ENCODE measurements around the gene OLFM1. TPM values are rescaled to one million over a fixed set of nuclear protein-coding genes. Genes with fewer than 3 reads are reported as not detected.
A peak's percentile ranks its signal among the peaks of the same experiment; 100 is the strongest.
"Not testable (repeated sequence)": the region's sequence is repeated elsewhere in the genome, so short reads cannot be mapped to it uniquely, and the experiment has no call there.

OLFM1 gene
- total RNA-seq, 1 donor from 2014 or later, result 47.8 TPM

DNA sequence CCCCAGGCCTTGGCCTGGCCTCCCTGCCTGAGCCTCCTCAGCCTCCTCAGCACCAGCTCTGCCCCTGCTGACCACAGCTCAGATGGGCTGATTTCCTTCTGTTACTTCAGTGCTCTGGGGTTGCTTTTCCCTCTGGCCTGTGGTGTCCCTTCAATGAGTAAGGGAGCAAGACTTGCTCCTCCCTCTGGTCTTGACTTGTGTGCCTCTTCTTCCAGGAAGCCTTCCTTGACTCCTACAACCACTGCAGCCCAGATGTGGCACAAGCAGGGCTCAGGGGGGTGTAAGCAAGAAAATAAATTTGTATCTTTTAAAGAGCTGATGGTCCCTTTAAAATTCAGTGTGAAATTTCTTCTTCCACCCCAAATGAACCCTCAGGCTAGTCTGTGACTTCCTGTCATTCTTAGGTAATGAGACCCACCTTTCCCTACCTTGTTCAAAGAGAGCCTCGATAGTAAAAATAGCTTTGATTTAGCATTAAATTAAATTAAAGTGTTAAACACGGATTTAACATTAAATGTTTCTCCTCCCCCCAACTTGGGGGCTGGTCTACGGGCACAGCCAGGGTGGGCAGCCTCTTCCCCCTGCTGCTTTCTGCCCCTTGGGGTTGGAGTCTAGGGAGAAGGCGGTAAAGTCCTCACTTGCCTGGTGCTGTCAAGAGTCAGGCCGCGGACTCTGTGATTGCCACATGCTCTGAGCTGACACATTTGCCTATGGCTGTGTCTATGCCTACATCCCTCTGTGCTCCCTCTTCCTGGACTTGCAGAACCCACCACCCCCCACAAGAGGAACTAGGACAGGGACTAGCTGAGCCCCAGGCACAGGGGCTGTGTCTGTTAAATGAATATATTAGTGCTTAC lies 64.5 kb downstream of the OLFM1 start:
- no peak for DNase-seq (ENCODE audit: low spot score)

- no peak for DNase-seq (ENCODE audit: low spot score)
These were observed 65.3 kb downstream of the OLFM1 start for GRCh38 chr9:135152614-135153334.

DNA sequence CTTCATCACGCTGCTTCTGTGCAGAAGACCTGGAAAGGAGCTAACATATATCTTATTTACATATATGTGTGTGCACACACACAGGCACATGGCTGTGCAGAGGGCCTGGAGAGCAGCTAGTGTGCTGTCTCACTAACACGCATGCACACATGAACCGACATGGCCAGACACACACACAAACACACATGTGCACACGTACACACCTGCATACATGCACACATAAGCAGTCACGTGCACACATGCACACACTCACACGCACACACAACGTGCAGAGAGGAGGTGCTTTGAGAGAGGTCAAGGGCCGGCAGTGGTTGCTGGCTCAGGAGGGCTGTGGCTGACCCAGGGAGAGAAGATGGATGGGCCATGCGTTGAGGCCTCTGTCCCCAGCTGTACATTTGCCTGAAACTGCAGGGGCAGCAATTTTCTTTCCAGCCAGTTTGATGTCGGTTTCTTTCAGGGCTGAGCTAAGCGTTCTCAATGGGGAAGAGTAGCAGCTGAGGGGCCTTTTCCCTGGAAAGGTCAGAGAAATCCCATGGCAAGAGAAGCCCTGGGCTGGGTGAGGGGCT lies 66.7 kb downstream of the OLFM1 start:
- no peak for DNase-seq (ENCODE audit: low spot score)

- no peak for DNase-seq (ENCODE audit: low spot score)
These were observed 67.9 kb downstream of the OLFM1 start for GRCh38 chr9:135155396-135155795.

DNA sequence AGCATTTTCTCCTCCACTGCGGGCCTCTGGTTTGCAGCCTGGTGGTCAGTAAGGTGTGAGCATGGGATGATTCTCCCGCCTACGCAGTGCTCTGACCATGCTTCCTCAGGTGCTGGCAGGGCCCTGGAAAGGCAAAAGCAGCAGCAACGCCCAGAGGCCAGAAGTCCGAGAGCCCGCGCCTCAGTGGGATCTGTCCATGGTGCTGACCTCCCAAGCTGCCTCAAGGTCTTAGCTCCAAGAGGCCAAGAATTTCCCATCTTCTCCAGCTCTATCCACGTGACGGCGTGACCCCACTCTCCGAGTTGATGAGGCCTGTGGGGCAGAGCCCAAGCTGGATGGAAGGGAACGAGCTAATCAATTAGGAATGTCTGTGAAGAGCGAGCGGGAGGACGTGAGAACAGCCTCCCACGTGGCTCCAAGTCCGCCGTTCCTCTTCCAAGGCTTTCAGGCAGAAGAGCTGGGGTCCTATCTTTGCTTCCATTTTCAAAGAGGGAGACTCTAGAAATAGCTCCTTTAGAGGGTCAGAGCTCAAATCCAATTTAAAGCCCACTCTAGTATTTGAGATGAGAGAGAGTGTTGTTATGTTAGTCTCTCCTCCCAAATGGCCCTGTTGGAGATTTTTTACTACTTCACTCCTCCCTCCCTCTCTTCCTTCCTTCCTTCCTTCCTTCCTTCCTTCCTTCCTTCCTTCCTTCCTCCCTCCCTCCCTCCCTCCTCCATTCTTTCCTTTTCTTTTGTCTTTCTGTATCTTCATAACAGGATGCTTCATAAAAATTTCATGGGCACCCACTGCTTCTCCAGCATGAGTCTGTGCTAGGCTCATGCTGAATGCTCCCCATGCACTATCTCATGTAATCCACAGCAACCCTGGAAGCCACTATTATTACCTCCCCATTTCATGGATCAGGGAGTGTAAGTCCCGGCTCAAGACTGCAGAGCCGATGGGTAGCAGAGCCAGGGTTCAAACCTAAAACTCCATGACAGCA lies 69.3 kb downstream of the OLFM1 start:
- peak; percentile 50 for DNase-seq (ENCODE audit: low spot score)

- DNase-seq (ENCODE audit: low spot score), result no peak
These were observed 70.5 kb downstream of the OLFM1 start for GRCh38 chr9:135157856-135158563.

- no peak for DNase-seq (ENCODE audit: low spot score)
These were observed 71.1 kb downstream of the OLFM1 start for GRCh38 chr9:135158564-135158937.

DNA sequence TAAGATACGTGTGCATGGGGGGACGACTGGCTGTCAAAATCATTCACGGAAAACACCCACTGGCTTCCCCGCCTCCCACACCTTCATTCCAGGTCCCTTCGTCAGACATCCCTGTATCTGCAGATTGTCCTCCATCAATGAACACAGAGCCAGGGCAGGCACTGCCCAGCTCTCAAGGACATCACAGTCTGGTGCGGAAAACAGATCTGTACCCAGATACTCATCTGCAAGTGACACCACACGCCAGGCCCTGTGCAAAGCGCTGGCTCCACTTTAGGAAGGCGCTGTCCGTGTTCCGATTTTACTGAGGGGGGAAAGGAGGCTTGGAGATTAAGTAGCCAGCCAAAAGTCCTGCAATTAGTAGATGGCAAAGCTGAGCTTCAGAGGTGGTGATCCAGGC lies 72.3 kb downstream of the OLFM1 start:
- DNase-seq (ENCODE audit: low spot score), result no peak

- DNase-seq (ENCODE audit: low spot score), result no peak
These were observed 73.4 kb downstream of the OLFM1 start for GRCh38 chr9:135160862-135161261.

DNA sequence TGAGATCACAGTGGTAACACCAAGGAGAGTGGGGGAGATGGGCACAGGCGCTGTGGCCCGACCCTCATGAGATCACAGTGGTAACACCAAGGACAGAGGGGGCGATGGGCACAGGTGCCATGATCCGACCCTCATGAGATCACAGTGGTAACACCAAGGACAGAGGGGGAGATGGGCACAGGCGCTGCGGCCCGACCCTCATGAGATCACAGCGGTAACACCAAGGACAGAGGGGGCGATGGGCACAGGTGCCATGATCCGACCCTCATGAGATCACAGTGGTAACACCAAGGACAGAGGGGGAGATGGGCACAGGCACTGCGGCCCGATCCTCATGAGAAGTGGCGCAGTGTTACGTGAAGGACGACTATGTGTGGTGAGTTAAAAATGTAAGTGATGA lies 75.1 kb downstream of the OLFM1 start:
- not testable (repeated sequence) for DNase-seq (ENCODE audit: low spot score)

GRCh38 chr9:135163023-135163780 lies 75.7 kb downstream of the OLFM1 start:
- DNase-seq (ENCODE audit: low spot score), result no peak

DNA sequence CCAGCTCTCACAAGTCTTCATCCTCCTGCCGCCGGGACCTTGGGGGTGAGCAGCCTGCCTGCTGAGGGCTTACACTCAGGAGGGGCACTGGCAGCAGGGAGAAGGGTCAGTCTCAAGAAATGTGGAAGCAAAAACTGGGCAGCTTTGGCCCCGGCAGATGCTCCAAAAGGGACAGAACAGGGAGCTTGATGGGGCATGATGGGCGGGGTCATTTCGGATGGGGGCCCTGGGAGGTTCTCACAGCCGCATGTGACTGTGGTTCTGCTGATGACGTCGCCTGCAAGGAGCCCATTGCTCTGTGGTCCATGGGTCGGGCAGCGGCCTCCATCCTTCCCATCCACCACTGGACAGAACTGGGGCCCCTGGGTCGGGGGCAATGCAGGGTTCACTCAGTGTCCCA lies 76.6 kb downstream of the OLFM1 start:
- no peak for DNase-seq (ENCODE audit: low spot score)

DNA sequence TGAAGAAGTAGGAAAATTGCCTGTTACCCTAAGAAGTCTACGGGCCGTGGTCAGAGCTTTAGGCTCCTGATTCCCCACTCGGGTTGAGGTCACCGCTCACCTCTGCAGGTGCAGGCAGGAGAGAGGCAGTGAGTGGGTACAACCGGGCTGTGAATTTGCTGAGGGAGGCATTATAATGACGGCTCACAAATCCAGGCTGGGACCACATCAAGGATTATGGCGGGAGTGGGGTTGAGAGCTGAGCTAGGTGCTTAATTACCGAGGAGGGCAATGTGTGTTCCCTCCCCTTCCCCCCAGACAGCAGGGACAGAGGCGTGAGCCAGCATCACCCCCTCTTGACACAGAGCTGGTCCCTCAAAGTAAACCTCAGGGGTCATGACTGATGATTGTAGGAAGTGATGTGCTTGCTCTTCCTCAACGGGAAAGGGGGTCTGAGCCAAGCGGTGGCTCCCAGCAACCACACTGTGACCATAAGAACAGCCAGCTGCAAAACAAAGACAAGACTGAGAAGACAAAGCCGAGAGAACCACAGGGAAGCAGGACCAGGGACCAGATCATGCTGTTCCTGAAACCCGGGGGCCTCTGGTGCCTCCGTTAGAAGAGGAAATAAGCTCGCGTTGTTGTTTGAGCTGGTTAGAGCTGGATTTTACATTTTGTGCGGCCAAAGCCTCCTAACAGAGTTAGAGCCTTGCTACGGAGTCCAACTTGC lies 77.7 kb downstream of the OLFM1 start:
- no peak for DNase-seq (ENCODE audit: low spot score)

- no peak for DNase-seq (ENCODE audit: low spot score)
These were observed 78.5 kb downstream of the OLFM1 start for GRCh38 chr9:135165756-135166519.

DNA sequence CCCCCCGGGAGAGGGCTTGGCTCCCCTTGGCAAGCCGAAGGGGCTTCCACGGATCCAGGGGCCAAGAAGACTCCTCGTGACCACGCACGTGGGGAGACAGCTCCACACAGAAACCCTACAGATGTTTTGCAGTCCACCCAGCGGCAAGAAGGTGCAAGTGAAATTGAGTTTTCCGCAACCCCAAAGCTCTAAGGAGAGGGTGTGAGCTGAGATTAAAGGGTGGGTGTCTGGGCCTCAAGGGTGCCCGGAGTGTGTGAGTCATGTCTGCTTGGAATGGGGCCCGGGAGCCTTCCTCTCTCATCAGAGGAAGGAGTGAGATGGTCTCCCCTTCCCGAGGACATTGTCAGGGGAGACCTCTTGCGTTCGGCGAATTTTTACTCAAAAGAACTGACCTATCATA lies 79.1 kb downstream of the OLFM1 start:
- no peak for DNase-seq (ENCODE audit: low spot score)

GRCh38 chr9:135167356-135167755 lies 79.9 kb downstream of the OLFM1 start:
- DNase-seq (ENCODE audit: low spot score), result no peak

DNA sequence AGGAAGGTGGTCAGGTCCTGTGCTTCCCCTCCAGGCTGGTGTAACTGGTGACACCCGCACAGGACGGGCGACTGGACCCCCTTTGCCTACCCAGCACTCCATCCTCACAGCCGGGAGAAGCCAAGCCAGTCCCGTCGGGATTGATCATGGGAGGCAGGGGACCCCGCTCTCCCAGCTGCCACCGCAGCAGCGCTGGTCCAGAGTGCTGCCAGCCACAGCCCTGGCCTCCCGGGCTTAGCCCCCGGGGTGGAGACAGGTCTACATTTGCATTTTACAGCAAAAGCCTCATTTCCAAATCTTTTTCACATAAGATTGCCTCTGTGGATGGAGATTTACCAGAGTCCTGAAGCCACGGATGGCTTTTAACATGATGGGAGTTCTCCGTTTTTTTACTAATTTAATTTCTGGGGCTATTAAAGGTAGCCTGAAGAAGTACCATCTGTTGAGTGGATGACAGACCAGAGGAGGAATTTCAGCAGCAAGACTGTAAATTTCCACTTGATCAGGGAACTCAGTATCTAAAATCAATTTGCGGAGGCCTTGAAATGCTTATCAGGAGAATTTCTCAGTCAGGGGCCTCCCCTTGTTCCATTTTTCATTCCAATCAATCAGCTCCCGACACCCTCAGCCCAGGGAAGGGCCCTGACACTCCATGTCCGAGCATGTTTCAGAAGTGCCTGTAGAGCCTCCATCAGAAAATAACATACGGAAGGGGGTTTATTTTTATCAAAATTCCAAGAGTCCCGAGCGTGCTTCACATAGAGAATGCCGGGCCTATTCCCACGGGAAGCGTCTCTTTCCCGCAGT lies 80.6 kb downstream of the OLFM1 start:
- no peak for DNase-seq (ENCODE audit: low spot score)

- no peak for DNase-seq (ENCODE audit: low spot score)
These were observed 82.3 kb downstream of the OLFM1 start for GRCh38 chr9:135169709-135170226.

Measured in ureter (tissue), 1 donor.